H9 (cell line): ENCODE data around the gene MED8. TPM values are rescaled to one million over a fixed set of nuclear protein-coding genes. Genes with fewer than 3 reads are reported as not detected.

Source experiments
- DNase-seq: peaks from one replicate; pipeline ENCODE4 v3.0.0-alpha.2; 2017
- H2AFZ ChIP-seq: one replicate; pipeline ENCODE4 v1.6.1; 2013; ENCODE audit warnings: mild to moderate bottlenecking, low read length, control low read depth, moderate library complexity
- H2AK5ac ChIP-seq: 2 replicates; pipeline ENCODE4 v1.6.1; 2013; ENCODE audit warnings: low read length, control low read depth, mixed read lengths; ENCODE audit not compliant: insufficient read length
- H2BK120ac ChIP-seq: one replicate; pipeline ENCODE4 v1.6.1; 2013; ENCODE audit warnings: low read depth, mild to moderate bottlenecking, low read length, control low read depth, inconsistent platforms; ENCODE audit not compliant: poor library complexity, severe bottlenecking
- H2BK12ac ChIP-seq: 2 replicates; pipeline ENCODE4 v1.6.1; 2013; ENCODE audit warnings: low read length, control low read depth, mixed read lengths, low read depth; ENCODE audit not compliant: insufficient read length
- H2BK15ac ChIP-seq: 2 replicates; pipeline ENCODE4 v1.6.1; 2013; ENCODE audit warnings: low read depth, low read length, control low read depth
- H2BK20ac ChIP-seq: one replicate; pipeline ENCODE4 v1.6.1; 2013; ENCODE audit warnings: low read depth, mild to moderate bottlenecking, low read length, control low read depth, inconsistent platforms; ENCODE audit not compliant: poor library complexity, severe bottlenecking
- H2BK5ac ChIP-seq: 2 replicates; pipeline ENCODE4 v1.6.1; 2013; ENCODE audit warnings: low read length, control low read depth, mixed read lengths; ENCODE audit not compliant: insufficient read length
- H3K14ac ChIP-seq: 2 replicates; pipeline ENCODE4 v1.6.1; 2013; ENCODE audit warnings: low read length, control low read depth; ENCODE audit not compliant: insufficient read depth
- H3K18ac ChIP-seq: 2 replicates; pipeline ENCODE4 v1.6.1; 2013; ENCODE audit warnings: low read depth, mild to moderate bottlenecking, mixed read lengths, low read length, control low read depth; ENCODE audit not compliant: insufficient read length
- H3K23ac ChIP-seq: 2 replicates; pipeline ENCODE4 v1.6.1; 2013; ENCODE audit warnings: low read length, control low read depth, mixed read lengths, low read depth; ENCODE audit not compliant: insufficient read length
- H3K23me2 ChIP-seq: 2 replicates; pipeline ENCODE4 v1.6.1; 2013; ENCODE audit warnings: low read depth, mild to moderate bottlenecking, mixed read lengths, low read length, control low read depth; ENCODE audit not compliant: insufficient read length, poor library complexity, severe bottlenecking
- H3K27ac ChIP-seq: 2 replicates; pipeline ENCODE4 v1.5.1; 2013; ENCODE audit warnings: low read length, control low read depth, mixed read lengths, low read depth; ENCODE audit not compliant: insufficient read length
- H3K27me3 ChIP-seq: 2 replicates; pipeline ENCODE4 v1.6.1; 2013; ENCODE audit warnings: low read length, control low read depth, inconsistent platforms; ENCODE audit not compliant: insufficient read depth
- H3K4ac ChIP-seq: 2 replicates; pipeline ENCODE4 v1.6.1; 2013; ENCODE audit warnings: low read depth, mild to moderate bottlenecking, control low read depth, inconsistent platforms, low read length, moderate library complexity
- H3K4me1 ChIP-seq: 2 replicates; pipeline ENCODE4 v1.6.1; 2013; ENCODE audit warnings: low read length, control low read depth, inconsistent platforms; ENCODE audit not compliant: insufficient read depth
- H3K4me2 ChIP-seq: 2 replicates; pipeline ENCODE4 v1.6.1; 2013; ENCODE audit warnings: low read length, control low read depth, mixed read lengths; ENCODE audit not compliant: insufficient read length, insufficient read depth
- H3K56ac ChIP-seq: 2 replicates; pipeline ENCODE4 v1.6.1; 2013; ENCODE audit warnings: low read depth, mild to moderate bottlenecking, mixed read lengths, low read length, control low read depth; ENCODE audit not compliant: insufficient read length
- H3K79me1 ChIP-seq: 2 replicates; pipeline ENCODE4 v1.6.1; 2013; ENCODE audit warnings: low read depth, mild to moderate bottlenecking, moderate library complexity, low read length, control low read depth, inconsistent platforms; ENCODE audit not compliant: insufficient read depth, poor library complexity, severe bottlenecking
- H3K79me2 ChIP-seq: 2 replicates; pipeline ENCODE4 v1.6.1; 2013; ENCODE audit warnings: low read length, control low read depth, inconsistent platforms; ENCODE audit not compliant: insufficient read depth
- H3K9ac ChIP-seq: 2 replicates; pipeline ENCODE4 v1.6.1; 2013; ENCODE audit warnings: low read length, control low read depth, mixed read lengths; ENCODE audit not compliant: insufficient read length; ENCODE audit errors: extremely low read depth
- H3K9me3 ChIP-seq: one replicate; pipeline ENCODE4 v1.6.1; 2013; ENCODE audit warnings: low read depth, low read length, inconsistent platforms; ENCODE audit not compliant: control insufficient read depth
- H3T11ph ChIP-seq: one replicate; pipeline ENCODE4 v1.6.1; 2013; ENCODE audit warnings: mild to moderate bottlenecking, low read length, control low read depth, inconsistent platforms
- H4K20me1 ChIP-seq: one replicate; pipeline ENCODE4 v1.6.1; 2013; ENCODE audit not compliant: control insufficient read depth, insufficient read length, insufficient read depth
- H4K5ac ChIP-seq: 2 replicates; pipeline ENCODE4 v1.6.1; 2013; ENCODE audit warnings: low read depth, mild to moderate bottlenecking, mixed read lengths, low read length, control low read depth; ENCODE audit not compliant: insufficient read length
- H4K8ac ChIP-seq: replicated peaks from 2 replicates; pipeline ENCODE4 v1.6.1; 2013; ENCODE audit warnings: low read length, control low read depth, mixed read lengths, low read depth; ENCODE audit not compliant: insufficient read length
- H4K91ac ChIP-seq: 2 replicates; pipeline ENCODE4 v1.6.1; 2013; ENCODE audit warnings: low read depth, mild to moderate bottlenecking, moderate library complexity, mixed read lengths, low read length, control low read depth; ENCODE audit not compliant: insufficient read length
- H3K27ac Mint-ChIP-seq, 3 experiments: 2 replicates in 2 of 3; 3 replicates in 1 of 3; pipeline ENCODE4 v1.8.0; 2020 to 2021; ENCODE audit warnings: mixed read lengths in 3 of 3, mild to moderate bottlenecking in 1 of 3, moderate library complexity in 1 of 3
- H3K27me3 Mint-ChIP-seq: 2 replicates; pipeline ENCODE4 v1.8.0; 2021; ENCODE audit warnings: low read depth, mild to moderate bottlenecking, moderate library complexity, mixed read lengths
- H3K36me3 Mint-ChIP-seq, 3 experiments: 2 replicates in 2 of 3; 3 replicates in 1 of 3; pipeline ENCODE4 v1.8.0; 2020 to 2021; ENCODE audit warnings: low read depth in 3 of 3, mixed read lengths in 3 of 3; ENCODE audit not compliant: insufficient read depth in 1 of 3
- H3K4me1 Mint-ChIP-seq, 2 experiments: 2 replicates each; pipeline ENCODE4 v1.8.0; 2020; ENCODE audit warnings: mixed read lengths in 2 of 2
- H3K4me3 Mint-ChIP-seq, 2 experiments: 2 replicates in 1 of 2; 3 replicates in 1 of 2; pipeline ENCODE4 v1.8.0; 2020 to 2021; ENCODE audit warnings: mild to moderate bottlenecking in 2 of 2, mixed read lengths in 2 of 2, moderate library complexity in 1 of 2
- H3K9me3 Mint-ChIP-seq, 2 experiments: 2 replicates in 1 of 2; 3 replicates in 1 of 2; pipeline ENCODE4 v1.8.0; 2020; ENCODE audit warnings: mild to moderate bottlenecking in 2 of 2, mixed read lengths in 2 of 2, moderate library complexity in 1 of 2
- CTCF ChIP-seq: fragments of 200-600 bp; sonication (generic); conservative IDR thresholded peaks from 3 replicates; pipeline ENCODE4 v1.8.0; 2021; ENCODE audit warnings: antibody characterized with exemption, mild to moderate bottlenecking
- WGBS: extraction: QIAGEN DNeasy Blood & Tissue Kit; methylation state at CpG from one replicate; pipeline ENCODE4 v1.1.7; 2013; ENCODE audit warnings: missing lambda C conversion rate, low lambda C conversion rate, mixed read lengths; ENCODE audit not compliant: insufficient read length; ENCODE audit errors: extremely low coverage; 5-methylcytosine and 5-hydroxymethylcytosine counted together
- total RNA-seq: library from RNA; stranded (reverse); gene quantifications from 2 replicates; pipeline ENCODE4 v1.2.1, GENCODE V29; 2021

Gene MED8
- total RNA-seq, 1 experiment from 2014 or later = 23.0 TPM

- no peak overlapping the region for H3K27ac ChIP-seq
- peaks cover 10% of the 10 kb centered on the region for H3K23me2 ChIP-seq
- H2BK15ac ChIP-seq = no peak overlapping the region
- H2BK120ac ChIP-seq = no peak overlapping the region
- H2BK20ac ChIP-seq = no peak overlapping the region
- no peak overlapping the region for H4K91ac ChIP-seq
- DNase-seq = no peak
- no peaks in the 10 kb centered on the region for H3K9me3 ChIP-seq
- H3K9ac ChIP-seq = no peak overlapping the region
- H3K18ac ChIP-seq = no peak overlapping the region
- H3K79me1 ChIP-seq = no peaks in the 10 kb centered on the region
- Mint-ChIP-seq H3K4me3 (no peak overlapping the region), H3K27ac (no peak overlapping the region), H3K36me3 (peaks cover 0 to 2% (median 2%) of the 10 kb centered on the region in 3 experiments; a peak in 3 of 7 replicates), H3K4me1 (peaks cover 29 to 43% of the 10 kb centered on the region in 2 experiments), H3K9me3 (no peaks in the 10 kb centered on the region), H3K27me3 (peaks cover 16% of the 10 kb centered on the region)
- no peak overlapping the region for H2BK5ac ChIP-seq
- H2AFZ ChIP-seq = no peak overlapping the region
- H3K79me2 ChIP-seq = no peaks in the 10 kb centered on the region
- peaks cover 5% of the 10 kb centered on the region for H3K4me1 ChIP-seq
- H3K23ac ChIP-seq = no peak overlapping the region
- no peak overlapping the region for H3K4me2 ChIP-seq
- no CpG with 5 or more reads among the region's 1 CpG for WGBS
- H4K5ac ChIP-seq = no peak overlapping the region
- no peak for TF ChIP-seq CTCF
- H3T11ph ChIP-seq = no peak overlapping the region
- no peak overlapping the region for H2BK12ac ChIP-seq
- no peaks in the 10 kb centered on the region for H4K20me1 ChIP-seq
- H4K8ac ChIP-seq = no peak overlapping the region
- H3K56ac ChIP-seq = no peak overlapping the region
- no peak overlapping the region for H2AK5ac ChIP-seq
- no peak overlapping the region for H3K14ac ChIP-seq
- peaks cover 4% of the 10 kb centered on the region for H3K27me3 ChIP-seq
- H3K4ac ChIP-seq = no peak overlapping the region
These were observed 38.6 kb downstream of the MED8 start for GRCh38 chr1:43350976-43351375.
